SK-N-SH treated with all-trans-retinoic acid at 6 μM for 48 hours (cell line): Measurements from ENCODE around the gene ROBO1.

ENCODE experiments used
- ISL1 ChIP-seq: fragments of 250-450 bp; sonication (Bioruptor Pico); IDR thresholded peaks from 2 replicates; pipeline ENCODE4 v2.1.2; 2022; ENCODE audit warnings: mild to moderate bottlenecking, moderate library complexity
- PPARA ChIP-seq: fragments of 250-450 bp; sonication (Bioruptor Pico); IDR thresholded peaks from 2 replicates; pipeline ENCODE4 v1.5.0; 2020; ENCODE audit warnings: mild to moderate bottlenecking, borderline replicate concordance
- SNAI2 ChIP-seq: fragments of 250-450 bp; sonication (Bioruptor Pico); IDR thresholded peaks from 2 replicates; pipeline ENCODE4 v1.5.0; 2020; ENCODE audit warnings: mild to moderate bottlenecking, moderate library complexity
- ZFP30 ChIP-seq: fragments of 450-650 bp; formaldehyde crosslinking; IDR thresholded peaks from 2 replicates; pipeline ENCODE4 v1.5.0; 2022; ENCODE audit warnings: mild to moderate bottlenecking, moderate library complexity
- ZNF565 ChIP-seq: fragments of 450-650 bp; formaldehyde crosslinking; conservative IDR thresholded peaks from 2 replicates; pipeline ENCODE4 v1.5.0; 2020; ENCODE audit warnings: low read depth, mild to moderate bottlenecking, moderate library complexity
- ZNF8 ChIP-seq: fragments of 450-650 bp; formaldehyde crosslinking; IDR thresholded peaks from 2 replicates; pipeline ENCODE4 v1.5.0; 2020; ENCODE audit warnings: mild to moderate bottlenecking, moderate library complexity

GRCh38 chr3:78979028-78979427 lies 788.8 kb downstream of the ROBO1 start:
- TF ChIP-seq ZFP30 (CRISPR knock-in tag), result no peak
- TF ChIP-seq ZNF565 (CRISPR knock-in tag), result no peak
- no peak for TF ChIP-seq ISL1
- TF ChIP-seq SNAI2 (CRISPR knock-in tag), result no peak
- no peak for TF ChIP-seq PPARA (CRISPR knock-in tag)
- TF ChIP-seq ZNF8, result no peak
